NCI-H524 (cell line): Measurements from ENCODE around the gene RXRA.
A peak's percentile ranks its signal among the peaks of the same experiment; 100 is the strongest.

ENCODE experiments used
- DNase-seq, 2 experiments: peaks; one replicate each; lab custom pipeline; 2025; lab: John Stamatoyannopoulos, UW

Gene RXRA

DNA sequence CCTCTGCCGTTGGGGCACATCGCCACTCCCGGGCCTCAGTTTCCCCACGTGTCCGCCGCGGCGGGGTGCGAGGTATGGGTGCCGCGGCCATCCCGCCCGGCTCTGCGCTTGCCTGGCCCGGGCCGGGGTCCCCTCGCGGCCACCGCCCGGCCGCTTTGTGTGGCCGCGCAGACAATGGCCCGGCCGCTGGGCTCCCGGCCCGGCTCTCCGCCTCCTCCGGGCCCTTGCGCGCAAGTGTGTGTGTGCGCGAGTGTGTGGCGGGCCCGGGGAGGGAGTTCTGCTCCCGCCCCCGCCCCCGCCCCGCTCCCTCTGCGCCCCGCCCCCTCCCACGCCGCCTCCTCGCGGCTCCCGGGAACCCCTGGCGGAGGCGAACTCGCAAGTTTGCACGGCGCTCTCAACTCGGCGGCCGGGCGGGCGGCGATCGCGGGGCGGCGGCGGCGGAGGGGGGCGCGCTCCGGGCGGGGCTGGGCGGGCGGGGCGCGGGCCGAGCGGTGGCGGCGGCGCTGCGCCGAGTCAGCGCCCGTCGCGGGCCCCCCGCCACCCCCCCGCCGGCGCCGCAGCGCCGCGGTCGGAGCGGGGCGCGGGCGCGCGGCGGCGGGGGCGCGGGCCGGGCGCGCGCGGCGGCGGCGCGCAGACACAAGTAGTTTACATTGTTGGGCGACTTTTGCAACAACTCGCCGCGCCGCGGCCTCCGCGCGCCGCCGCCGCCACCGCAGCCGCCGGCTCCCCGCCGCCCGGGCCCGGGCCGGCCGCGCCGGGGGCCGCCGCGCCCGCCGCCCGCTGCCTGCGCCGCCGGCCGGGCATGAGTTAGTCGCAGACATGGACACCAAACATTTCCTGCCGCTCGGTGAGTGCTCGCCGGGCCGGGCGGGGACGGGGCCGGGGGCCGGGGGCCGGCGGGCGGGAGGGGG lies at the start of gene RXRA:
Gene RXRA, plus strand, starts transcription at position 643 of the 911 bp plus-strand sequence. Its CDS starts 177 bp downstream, at position 820.
- peak; percentile 53 to 73 for DNase-seq

DNA sequence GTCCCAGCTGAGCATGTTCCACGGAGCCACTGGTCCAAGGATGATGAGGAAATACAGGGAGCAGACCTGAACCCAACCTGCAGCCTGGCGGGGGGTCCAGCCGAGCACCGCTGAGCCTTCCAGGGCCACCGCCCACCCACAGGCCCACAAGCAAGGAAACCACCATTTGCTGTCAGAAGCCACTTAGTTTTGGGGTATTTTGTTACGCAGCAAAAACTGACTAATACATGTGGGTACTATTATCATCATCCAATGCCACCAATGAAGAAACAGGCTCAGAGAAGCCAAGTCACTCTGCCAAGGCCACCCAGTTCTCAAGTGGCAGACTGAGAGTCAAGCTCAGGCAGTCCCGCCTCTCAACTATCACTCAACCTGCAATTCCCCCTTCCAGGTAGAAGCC lies 48.0 kb upstream of the RXRA start:
- DNase-seq: no peak

DNA sequence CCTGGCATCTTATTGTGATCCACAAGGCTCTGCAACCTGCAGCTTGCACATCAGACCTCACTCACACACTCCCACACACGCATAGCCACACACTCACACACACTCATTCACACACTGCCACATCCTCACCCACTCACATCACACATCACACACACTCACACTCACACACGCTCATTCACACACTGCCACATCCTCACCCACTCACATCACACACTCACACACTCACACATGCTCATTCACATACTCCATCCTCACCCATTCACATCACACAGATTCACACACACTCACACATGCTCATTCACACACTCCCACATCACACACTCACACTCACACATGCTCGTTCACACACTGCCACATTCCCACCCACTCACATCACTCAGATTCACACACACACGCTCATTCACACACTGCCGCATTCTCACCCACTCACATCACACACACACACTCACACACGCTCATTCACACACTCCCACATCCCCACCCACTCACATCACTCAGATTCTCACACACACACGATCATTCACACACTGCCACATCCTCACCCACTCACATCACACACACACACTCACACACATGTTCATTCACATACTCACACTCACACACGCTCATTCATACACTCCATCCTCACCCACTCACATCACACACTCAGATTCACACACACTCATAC lies 47.1 kb upstream of the RXRA start:
- DNase-seq: no peak

DNA sequence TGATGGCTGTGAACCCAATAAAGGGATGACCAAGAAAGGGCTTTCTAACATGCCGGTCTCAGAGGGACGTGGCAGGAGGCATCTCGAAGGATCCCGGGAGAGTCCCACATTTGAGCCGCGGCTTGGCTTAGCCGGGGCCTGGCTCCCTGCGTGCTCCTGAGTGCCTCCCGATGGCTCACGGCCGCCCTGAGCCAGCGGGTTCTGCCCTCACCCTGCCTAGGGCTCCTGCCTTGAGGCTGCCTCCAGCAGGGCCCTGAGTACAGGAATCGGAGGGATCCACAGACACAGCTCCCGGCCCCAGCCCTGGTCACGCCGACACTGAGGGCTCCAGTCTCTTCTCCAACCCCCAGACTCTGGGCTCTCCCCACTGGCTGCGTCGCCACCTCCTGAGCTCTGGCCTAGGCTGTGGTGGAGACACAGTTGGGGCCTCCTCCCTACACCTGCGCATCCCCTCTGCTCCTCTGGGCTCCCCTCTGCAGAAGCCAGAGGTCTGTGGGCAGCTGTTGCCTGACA lies 44.1 kb upstream of the RXRA start:
- DNase-seq: no peak

DNA sequence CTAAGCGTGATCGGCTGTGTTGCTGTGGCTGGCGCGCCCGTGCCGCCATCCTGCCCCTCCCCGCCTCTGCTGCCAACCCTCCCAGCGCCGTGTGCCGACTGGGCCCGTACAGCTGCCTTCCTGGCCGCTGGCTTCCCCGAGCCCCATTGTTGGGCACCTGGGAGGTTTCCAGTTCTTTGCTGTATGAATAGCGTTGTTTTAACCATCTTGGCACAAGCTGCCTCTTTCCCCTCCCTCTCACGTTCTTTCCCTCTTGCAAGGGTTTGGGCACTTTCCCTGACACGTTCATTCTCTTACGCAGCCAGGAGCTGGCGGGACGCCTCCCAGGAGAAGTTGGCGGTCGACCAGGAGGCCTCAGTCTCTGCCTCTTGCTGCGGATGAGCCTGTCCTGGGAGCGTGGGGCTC lies 43.1 kb upstream of the RXRA start:
- DNase-seq: no peak

DNA sequence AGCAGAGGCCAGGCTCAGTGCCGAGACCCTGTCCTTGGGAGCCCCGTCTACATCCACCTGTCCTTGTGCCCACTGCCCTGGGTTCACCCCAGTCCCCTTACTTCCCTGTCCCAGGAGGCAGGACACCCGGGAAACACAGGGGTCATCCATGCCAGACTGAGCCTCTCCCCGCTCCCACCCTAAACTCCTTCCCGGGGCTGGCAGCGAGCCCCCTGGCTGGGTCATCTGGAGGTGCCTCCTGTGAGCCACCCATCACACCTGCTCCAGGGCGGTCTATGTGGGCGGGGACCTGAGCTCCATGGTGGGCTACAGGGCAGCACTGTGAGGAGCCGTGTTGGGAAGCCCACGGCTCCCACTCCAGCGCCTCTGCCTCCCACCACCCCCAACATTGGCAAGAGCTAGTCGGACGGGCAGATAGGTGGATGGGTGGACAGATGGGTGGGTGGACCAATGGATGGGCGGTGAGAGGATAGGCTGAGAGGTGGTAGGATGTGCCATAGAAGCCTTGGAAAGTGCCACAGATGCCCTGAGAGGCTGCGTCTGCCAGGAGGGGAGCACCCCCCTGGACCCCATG lies 42.5 kb upstream of the RXRA start:
- peak in 1 of 2 experiments; percentile 20 for DNase-seq

DNA sequence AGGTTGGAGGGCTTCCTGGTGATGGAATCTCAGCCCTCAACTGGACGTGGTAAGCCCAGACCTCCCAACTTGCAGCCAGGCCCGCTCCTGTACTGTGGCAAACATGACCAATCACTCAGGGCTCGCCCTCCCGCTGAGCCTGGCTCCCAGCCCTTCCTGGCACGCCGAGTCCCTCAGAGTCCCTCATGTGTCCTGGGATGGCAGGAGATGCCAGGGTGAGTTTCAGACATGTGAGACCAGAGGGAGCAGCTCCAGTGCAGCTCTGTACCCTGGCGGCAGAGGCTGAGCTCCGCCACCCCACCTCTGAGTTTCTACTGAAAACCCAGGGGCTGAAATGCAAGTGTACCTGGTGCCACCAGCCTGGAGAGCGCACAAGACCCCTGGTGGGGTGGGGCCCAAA lies 42.0 kb upstream of the RXRA start:
- DNase-seq: no peak

DNA sequence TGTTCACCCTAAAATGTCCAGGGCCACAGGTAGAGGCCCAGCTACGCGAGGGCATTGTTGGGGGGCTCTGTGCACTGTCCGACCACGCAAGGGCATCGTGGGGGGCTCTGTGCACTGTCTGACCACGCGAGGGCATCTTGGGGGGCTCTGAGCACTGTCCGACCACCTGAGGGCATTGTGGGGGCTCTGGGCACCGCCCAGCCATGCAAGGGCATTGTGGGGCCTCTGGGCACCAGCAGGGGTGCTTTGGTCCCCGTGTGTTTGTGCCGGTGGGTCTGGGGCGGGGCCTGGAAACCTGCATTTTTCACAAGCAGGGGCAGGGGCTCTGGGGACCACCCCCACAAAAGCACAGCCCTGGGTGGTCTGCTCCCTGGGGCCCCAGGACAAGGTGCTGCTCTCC lies 41.5 kb upstream of the RXRA start:
- no peak for DNase-seq

DNA sequence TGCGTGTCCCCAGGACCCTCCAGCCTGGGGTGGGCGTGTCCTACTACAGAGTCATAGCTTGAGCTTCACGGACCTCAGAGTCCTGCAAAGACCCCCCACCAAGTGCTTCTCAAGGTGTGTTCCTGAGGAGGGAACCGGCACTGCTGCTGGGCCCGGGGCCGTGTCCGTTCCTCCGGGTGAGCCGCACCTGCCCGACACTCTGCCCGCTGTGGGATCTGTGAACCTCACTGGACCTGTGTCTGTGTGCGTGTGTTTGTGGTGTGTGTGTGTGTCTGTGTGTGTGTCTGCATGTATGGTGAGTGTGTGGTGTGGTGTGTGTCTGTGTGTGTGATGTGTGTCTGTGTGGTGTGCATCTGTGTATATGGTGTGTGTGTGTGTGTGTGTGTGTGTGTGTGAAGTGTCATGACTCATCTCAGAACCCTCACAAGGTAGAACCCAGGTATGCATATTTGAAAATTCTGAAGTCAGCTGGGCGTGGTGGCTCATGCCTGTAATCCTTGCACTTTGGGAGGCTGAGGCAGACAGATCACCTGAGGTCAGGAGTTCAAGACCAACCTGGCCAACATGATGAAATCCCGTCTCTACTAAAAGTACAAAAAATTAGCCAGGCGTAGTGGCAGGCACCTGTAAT lies 40.9 kb upstream of the RXRA start:
- DNase-seq: no peak

DNA sequence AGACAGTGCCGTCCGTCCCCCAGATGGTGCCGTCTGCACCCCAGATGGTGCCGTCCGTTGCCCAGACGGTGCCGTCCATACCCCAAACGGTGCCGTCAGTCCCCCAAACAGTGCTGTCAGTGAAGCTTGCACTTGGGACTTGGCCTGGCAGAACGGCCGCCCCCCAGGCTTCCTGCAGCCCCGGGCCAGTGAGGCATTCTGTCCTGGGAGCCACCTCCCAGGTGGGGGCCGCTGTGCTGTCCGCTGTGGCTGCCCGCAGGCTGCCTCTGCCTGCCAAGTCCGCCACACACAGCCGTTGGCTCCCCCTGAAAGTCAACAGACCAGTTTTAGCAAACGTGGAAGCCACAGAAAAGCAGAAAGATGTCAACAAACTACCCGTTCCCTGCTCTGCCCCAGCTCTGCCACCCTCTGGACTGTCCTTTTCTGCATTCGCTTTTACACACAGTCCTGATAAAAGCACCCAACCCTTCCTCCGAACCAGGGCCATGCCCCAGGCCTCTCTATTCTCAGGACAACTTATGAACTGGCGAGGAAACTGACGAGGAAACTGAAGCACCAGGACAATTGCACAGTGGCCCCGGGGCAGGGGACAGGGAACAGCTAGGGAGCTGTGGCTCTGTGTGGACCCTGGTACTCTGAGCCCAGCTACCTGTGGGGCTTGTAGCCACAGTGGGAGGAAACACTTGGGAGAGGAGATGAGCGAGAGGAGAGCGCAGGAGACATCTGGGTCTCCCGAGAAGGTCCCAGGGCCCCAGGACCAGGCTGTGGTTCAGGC lies 39.6 kb upstream of the RXRA start:
- peak in 1 of 2 experiments; percentile 17 for DNase-seq

DNA sequence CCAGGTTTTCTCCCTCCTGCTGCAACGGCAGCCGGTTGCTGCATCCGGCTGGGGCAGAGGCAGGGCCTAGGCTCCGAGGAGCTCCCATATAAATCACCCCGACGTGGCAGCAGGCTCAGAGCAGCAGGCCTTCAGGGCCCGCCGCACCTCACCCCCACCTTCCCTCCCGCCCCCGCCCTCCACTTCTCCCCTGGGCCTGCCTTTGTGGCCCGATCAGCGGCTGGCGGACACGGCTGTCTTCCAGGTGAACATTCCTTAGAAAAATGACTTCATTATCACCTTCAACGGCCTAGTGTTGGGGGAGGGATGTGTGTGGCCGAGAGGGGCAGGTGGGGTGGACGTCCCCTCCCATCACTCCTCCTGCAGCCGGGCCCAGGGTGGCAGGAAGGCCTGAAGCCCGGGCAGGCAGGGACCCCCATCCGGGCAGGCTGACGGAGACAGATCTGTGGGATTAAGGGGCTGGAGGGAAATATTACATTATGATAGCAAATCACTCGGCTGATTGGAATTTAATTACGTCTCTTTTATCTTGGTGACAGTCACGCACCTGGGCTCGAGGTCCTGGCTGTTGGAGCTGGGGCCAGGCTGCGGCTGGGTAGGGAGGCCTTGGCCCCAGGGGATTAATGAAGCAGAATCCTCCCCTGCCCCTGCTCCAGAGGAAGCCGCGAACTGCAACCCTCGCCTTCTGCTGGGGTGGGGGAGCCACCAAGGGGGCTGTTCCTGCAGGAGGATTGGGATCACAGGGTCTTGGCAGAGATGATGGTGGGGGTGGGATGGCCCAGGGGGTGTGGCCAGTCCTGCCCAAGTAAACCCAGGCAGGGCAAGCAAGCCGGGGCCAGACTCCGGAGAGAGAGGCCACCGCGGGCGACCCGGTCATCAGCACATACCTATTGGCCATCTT lies 38.4 kb upstream of the RXRA start:
- peak in 1 of 2 experiments; percentile 57 for DNase-seq

DNA sequence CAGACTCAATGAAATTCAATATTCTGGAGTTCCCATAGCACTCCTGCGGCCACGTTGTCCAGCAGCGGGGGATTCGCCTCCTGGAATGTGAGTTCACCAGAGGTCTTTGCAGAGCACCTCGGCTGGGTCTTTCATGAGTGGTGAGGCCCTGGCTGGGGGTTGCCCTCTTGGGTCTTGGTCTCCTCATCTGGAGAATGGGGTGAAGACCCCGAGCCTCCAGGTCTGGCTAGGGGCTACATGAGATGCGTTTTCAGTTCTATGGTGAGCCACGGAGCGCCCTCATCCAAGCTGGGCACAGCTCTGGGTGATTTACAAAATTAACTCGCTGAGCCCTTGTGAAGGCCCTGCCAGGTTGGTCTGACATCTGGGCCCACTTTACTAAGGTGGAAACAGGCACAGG lies 37.5 kb upstream of the RXRA start:
- no peak for DNase-seq

DNA sequence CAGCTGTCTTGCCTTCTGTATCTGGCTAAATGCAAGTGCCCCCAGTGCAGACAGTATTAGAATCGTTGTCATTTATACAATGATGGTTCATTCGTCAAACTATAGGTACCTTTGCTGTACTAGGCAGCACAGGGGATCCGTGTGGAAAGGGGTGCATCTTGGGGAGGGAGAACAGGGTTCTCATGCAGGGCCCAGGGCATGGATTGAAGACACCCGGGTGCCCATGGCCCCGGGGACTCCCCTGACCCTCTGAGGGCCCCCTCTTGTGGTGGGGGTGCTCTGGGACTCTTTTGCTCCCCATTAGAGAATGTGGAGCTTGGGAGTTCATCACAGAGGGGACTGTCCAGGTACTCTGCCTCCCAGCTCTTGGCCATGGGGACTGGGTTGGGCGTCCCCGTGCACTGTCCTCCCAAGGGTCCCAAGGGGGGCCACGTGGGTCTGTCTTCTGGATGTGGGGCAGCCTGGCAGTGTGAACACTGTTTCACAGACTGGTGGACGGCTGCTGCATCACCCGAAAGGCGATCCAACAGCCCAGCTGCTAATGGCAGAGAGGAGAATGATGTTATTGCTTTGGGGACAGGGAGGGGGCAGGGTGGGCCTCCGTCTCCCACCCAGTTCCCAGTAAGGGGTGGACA lies 36.9 kb upstream of the RXRA start:
- DNase-seq: no peak

DNA sequence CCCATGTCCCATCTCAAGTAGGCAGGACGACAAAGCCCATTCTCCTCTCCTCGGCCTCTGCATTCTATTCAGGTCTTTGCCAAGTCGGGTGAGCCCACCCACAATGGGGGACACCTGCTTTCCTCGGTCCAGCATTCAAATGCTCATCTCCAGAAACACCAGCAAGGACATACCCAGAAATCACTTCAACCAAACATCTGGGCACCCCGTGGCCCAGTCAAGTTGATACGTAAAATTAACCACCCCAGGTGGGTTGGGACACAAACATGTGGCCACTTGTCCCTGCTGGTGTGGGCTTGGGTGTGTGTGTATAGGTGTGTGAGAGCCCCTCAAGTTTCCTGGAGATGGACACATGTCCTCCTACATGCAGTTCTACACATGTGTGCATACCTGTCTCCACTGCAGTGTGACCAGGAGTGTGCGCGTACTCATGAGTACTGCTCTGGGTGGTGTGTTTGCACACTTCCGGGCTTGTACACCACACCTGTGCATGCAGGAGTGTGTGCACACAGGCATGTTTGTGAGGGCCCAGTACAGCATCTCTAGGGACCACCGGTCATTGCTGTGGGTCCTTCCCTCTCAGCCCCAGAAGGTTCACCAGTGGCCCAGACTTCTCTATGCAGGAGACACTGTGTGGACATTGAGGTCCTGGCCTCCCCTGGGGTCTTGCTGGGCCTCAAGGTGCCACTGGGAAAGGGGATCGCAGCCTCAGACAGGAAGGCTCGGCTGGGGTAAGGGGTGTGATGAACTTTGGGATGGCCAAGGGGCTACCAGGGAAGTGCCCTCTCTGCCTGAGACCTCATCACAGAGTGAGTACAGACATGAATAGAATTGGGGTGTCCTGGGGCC lies 35.4 kb upstream of the RXRA start:
- no peak for DNase-seq

DNA sequence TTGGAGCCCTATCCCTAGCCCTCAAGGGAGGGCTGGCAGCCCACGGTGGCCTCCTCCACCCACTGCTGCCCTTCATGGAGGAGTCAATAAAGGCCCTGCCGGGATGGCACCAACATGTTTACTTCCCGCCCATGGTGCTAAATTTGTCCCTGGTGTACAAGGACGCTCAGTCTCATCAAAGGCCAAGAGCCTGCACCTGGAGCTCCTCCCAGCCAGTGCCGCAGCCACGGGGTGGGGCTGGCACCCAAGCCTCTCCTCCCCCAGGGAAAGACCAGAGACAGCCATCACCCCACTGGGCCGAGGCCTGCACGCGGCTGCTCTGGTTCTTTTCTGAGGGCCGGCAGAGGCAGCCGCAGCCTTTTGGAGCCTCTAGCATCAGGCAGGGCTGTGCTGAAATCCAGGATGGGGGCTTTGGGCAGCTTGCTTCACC lies 34.8 kb upstream of the RXRA start:
- DNase-seq: no peak

DNA sequence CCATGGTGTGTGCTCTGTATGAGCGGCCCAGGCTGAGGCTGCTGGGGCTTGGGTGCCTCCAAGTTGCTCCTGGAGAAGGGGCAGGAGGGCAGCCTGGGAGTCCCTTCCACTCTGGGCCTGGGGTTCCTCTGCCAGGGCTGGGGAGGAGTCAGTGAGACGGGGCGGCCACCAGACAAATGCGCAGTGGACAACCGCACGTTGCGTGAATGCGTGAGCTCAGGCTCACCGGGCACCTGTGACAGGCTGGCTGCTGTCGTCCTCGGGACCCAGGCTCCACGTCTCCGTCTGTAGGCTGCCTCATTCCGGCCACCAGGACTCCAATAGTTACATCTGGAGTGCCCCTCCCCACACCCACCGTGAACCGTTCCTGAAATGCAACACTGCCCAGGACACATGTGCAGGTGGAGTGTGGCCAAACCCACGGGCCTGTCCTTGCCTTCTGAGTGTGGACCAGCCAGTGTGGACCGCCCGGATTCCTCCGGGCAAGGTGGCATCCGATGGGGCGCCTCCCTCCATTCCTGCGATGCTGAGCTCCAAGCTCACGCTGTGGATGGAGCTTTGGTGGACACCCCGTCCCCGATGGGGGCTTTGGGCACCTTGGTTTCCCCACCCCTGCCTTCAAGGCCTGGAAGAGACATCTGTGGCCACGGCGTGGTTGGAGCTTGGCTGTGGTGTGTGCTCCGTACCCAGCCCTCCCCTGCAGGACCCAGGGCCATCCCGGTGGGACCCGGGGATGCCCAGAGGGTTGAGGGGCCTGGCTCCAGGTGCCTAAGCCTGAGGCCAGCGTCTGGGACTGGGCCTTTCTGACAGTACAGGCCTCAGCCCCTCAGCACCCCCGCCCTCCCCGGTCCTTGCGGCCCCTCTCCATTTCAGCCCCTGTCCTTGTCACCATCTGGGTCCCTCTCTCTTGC lies 34.0 kb upstream of the RXRA start:
- DNase-seq: no peak

DNA sequence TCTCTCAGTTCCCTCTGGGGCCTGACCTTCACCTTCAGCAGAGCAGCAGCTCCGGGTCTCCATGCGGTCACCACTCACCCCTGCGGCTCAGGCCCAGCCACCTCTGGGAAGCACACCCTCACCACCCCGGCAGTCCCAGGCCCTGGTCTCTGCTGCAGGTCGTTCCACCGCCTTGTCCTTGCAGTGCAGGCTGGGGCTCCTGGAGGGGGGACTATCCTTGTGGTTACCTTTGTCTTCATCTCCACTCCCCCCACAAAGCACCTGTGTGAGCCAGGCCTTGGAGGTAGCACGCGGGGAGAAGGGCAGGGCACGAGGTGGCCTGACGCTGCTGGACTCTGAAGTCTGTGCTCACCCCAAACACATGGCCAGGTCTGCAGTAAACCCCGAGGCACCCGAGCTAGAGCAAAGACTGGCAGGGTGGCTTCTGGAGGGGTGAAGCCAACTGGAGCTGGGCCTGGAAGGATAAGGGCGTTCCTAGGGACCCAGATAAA lies 33.2 kb upstream of the RXRA start:
- DNase-seq: no peak
